ENCODE results near the gene BPGM. TPM values are rescaled to one million over a fixed set of nuclear protein-coding genes. Genes with fewer than 3 reads are reported as not detected.

Gene BPGM
- polyA plus RNA-seq, 3 donors = 3.9 to 20.6 (median 18.4) TPM

DNA sequence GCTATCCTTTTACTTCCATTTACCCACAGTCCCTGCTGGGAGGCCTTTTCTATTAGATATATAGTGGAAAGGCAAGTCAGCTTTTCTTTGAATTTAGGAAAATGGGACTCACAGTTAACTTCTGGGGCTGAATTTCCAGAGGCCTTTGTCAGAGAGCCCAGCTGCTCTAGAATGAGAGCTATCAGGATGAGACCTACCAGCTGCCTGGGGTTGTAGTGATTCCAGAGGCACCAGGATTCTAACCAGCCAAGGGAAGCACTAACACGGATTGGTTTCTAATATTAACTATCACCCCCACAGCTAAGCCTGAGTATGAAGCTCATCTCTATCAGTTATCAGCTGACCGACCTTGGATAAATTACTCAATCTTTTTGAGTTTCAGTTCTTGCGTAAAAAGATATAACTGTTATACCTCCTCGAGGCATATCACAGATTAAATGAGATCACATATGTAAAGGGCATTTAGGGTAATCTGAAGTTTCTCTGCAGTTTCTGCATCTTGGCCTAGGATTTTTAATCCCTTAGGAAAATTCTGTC is 76.2 kb downstream of the BPGM start:
- Mint-ChIP-seq H3K36me3 (no peaks in the 10 kb centered on the region), H3K4me1 (peaks cover 6% of the 10 kb centered on the region), H3K4me3 (no peak overlapping the region), H3K27ac (no peak overlapping the region), H3K27me3 (ENCODE audit: low read depth in 3 of 3) (peaks cover 0 to 1% (median 0%) of the 10 kb centered on the region in 3 donors), H3K9me3 (peaks cover 0 to 1% (median 0%) of the 10 kb centered on the region in 7 donors)
- peaks cover 0 to 2% of the 10 kb centered on the region in 2 donors for H3K4me1 ChIP-seq (ENCODE audit: control insufficient read depth in 1 of 2, insufficient read depth in 2 of 2, low read length in 2 of 2)
- no peaks in the 10 kb centered on the region for H4K20me1 ChIP-seq (ENCODE audit: insufficient read depth, low read length)
- no peaks in the 10 kb centered on the region for H3K36me3 ChIP-seq (replicated peaks in 1 of 2; ENCODE audit: control insufficient read depth in 1 of 2, insufficient read depth in 2 of 2, low read length in 2 of 2)
- WGBS (ENCODE audit: insufficient coverage) = no CpG with 5 or more reads among the region's 4 CpGs
- TF ChIP-seq, protein P1, sequence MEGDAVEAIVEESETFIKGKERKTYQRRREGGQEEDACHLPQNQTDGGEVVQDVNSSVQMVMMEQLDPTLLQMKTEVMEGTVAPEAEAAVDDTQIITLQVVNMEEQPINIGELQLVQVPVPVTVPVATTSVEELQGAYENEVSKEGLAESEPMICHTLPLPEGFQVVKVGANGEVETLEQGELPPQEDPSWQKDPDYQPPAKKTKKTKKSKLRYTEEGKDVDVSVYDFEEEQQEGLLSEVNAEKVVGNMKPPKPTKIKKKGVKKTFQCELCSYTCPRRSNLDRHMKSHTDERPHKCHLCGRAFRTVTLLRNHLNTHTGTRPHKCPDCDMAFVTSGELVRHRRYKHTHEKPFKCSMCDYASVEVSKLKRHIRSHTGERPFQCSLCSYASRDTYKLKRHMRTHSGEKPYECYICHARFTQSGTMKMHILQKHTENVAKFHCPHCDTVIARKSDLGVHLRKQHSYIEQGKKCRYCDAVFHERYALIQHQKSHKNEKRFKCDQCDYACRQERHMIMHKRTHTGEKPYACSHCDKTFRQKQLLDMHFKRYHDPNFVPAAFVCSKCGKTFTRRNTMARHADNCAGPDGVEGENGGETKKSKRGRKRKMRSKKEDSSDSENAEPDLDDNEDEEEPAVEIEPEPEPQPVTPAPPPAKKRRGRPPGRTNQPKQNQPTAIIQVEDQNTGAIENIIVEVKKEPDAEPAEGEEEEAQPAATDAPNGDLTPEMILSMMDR (IDR thresholded peaks at IDR 0.05) = no peak
- H3K27me3 ChIP-seq (ENCODE audit: control insufficient read depth in 2 of 2, insufficient read depth in 2 of 2, low read length in 2 of 2) = no peaks in the 10 kb centered on the region
- H3K9me3 ChIP-seq (replicated peaks in 1 of 2; ENCODE audit: control insufficient read depth in 1 of 2, insufficient read depth in 1 of 2, low read length in 2 of 2) = no peaks in the 10 kb centered on the region
- intact Hi-C loops (cut with micrococcal nuclease) = no loop called here
- H3K9ac ChIP-seq (ENCODE audit: insufficient read depth, low read length, poor library complexity, severe bottlenecking) = no peak overlapping the region
- no peak overlapping the region for H3K27ac ChIP-seq (ENCODE audit: low read depth in 1 of 2, low read length in 2 of 2)
- no peak overlapping the region for H2AFZ ChIP-seq (ENCODE audit: insufficient read depth, low read depth, low read length, poor library complexity, severe bottlenecking)
- DNase-seq = no peak
- H3K79me2 ChIP-seq (ENCODE audit: insufficient read depth, low read length) = no peaks in the 10 kb centered on the region
- no peak overlapping the region for H3K4me3 ChIP-seq (replicated peaks in 1 of 3; ENCODE audit: low read depth in 2 of 3, low read length in 3 of 3)
- H3K4me2 ChIP-seq (replicated peaks; ENCODE audit: extremely low read depth, low read length, poor library complexity, severe bottlenecking) = no peak overlapping the region

DNA sequence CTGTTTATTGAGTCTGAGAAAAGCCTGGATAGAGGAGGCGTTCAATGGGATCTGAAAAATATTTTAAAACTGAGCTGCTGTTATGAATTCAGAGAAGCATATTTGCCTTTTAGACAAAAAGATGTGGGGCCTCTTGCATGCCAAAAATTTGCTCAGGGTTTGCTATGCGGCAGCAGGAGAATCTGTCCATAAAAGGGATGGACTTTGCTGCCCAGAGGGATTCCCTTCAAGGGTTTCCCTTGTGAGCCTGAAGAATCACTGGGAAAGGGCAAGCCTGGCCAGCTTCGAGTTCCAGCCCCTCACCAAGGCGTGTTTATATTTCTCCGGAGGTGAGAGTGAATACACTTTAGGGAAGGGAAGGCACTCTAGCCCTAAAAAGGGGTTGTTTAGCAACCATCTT is 77.2 kb downstream of the BPGM start:
- TF ChIP-seq, protein P1 (IDR thresholded peaks at IDR 0.05) = no peak
- DNase-seq = no peak
- 100% methylated on average over 5 of the region's 5 CpGs for WGBS (ENCODE audit: insufficient coverage)
- Mint-ChIP-seq H3K4me3 (no peak overlapping the region), H3K4me1 (peaks cover 6% of the 10 kb centered on the region), H3K27me3 (ENCODE audit: low read depth in 3 of 3) (peaks cover 0 to 1% (median 0%) of the 10 kb centered on the region in 3 donors), H3K36me3 (no peaks in the 10 kb centered on the region), H3K9me3 (peaks cover 0 to 1% (median 0%) of the 10 kb centered on the region in 7 donors), H3K27ac (no peak overlapping the region)
- no peaks in the 10 kb centered on the region for H4K20me1 ChIP-seq (ENCODE audit: insufficient read depth, low read length)
- H3K27me3 ChIP-seq (ENCODE audit: control insufficient read depth in 2 of 2, insufficient read depth in 2 of 2, low read length in 2 of 2) = no peaks in the 10 kb centered on the region
- H3K4me2 ChIP-seq (replicated peaks; ENCODE audit: extremely low read depth, low read length, poor library complexity, severe bottlenecking) = no peak overlapping the region
- no peak overlapping the region for H3K4me3 ChIP-seq (replicated peaks in 1 of 3; ENCODE audit: low read depth in 2 of 3, low read length in 3 of 3)
- no peak overlapping the region for H3K27ac ChIP-seq (ENCODE audit: low read depth in 1 of 2, low read length in 2 of 2)
- H2AFZ ChIP-seq (ENCODE audit: insufficient read depth, low read depth, low read length, poor library complexity, severe bottlenecking) = no peak overlapping the region
- H3K79me2 ChIP-seq (ENCODE audit: insufficient read depth, low read length) = no peaks in the 10 kb centered on the region
- intact Hi-C loops (cut with micrococcal nuclease) = no loop called here
- H3K4me1 ChIP-seq (ENCODE audit: control insufficient read depth in 1 of 2, insufficient read depth in 2 of 2, low read length in 2 of 2) = peaks cover 0 to 2% of the 10 kb centered on the region in 2 donors
- H3K9me3 ChIP-seq (replicated peaks in 1 of 2; ENCODE audit: control insufficient read depth in 1 of 2, insufficient read depth in 1 of 2, low read length in 2 of 2) = no peaks in the 10 kb centered on the region
- H3K9ac ChIP-seq (ENCODE audit: insufficient read depth, low read length, poor library complexity, severe bottlenecking) = no peak overlapping the region
- no peaks in the 10 kb centered on the region for H3K36me3 ChIP-seq (replicated peaks in 1 of 2; ENCODE audit: control insufficient read depth in 1 of 2, insufficient read depth in 2 of 2, low read length in 2 of 2)

Data from CD14-positive monocyte (primary cell).